ENCODE results near the gene ZNF827.

The ZNF827 gene

DNA sequence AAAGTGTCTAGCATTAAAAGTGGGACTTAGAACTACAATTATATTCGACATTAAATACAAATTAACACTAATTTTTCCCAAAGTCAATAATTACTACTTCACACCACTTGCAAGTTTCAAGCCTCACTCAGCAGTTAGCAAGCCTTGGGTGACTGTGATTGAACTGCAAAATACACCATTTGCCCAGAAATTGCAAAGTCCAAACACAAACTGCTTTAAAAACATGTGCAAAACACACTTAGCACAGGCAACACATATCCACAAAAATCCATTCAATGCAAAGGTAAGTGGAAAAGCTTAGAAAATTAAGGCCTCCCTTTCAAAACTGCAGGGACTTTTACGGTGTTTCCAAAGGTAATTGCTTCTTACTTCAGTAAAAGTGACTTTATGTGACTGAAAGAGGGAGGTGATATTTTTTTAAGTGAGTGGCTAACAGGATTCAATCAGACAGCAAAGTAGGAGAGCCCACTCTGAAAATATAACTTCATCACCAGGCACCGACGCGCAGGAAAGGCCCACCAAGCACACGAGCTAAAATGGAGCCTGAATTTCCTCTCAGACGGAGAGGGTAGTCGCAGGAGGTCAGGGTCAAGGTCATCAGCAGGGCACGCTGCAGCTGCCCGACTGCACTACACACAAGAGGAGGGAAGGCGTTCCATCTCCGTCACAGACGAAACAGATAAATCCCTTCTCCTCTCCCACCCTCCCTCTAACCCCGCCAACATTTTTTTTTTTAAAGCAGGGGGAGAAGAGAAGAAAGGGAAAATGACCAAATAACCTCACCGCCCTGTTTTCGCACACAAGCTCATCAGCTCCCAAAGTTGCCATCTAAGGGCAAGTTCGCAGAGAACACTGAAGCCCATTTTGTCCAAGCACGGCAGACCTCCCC is 3.1 kb downstream of the ZNF827 start:
- no peak for DNase-seq (ENCODE audit: low read depth in 2 of 2)

DNA sequence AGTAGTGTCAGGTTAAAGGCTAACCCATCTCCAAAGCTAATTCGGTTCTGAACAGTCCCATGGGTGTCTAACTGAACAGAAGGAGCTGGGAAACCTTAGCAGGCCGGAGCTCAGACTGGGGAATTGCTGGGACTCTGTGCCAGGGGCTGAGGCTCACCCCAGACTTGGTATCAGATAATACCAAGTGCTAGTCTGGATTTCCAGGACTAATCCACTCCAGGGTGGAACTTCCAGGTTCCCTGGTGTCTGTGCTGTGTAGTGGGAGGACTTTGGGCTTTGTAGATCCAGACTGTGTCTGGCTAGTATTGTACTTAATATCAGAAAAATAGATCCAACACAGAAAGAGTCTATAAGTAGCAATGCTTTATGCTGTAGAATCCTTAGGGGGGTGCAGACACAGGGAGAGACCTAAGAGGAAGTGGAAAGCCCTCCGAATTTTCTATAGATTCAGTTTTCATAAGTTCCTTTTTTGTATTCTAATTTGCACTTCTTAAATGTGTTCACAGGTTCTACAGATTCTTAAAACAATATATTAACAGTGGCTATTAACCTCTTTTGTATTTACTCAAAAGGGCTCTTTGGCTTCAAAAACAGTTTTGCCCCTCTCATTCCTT is 4.1 kb downstream of the ZNF827 start:
- DNase-seq (ENCODE audit: low read depth in 2 of 2): no peak

DNA sequence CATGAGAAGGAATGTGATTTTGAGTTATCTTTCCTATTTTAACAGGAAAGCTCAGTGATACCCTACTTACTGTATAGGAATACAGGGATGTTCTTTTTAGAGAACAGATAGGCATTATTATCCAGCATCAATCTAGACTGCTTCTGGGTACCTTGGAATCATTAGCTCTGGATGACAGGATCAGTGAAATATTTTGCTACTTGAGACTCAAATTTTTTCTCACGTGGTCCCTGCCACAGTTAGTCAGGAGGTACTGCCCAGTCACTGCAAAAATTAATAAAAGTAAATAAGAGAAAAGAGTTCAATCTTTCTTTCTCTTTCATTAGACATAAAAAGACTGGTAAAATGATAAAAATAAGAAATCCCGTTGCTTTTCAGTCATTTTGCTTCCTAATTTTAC is 5.5 kb downstream of the ZNF827 start:
- DNase-seq (ENCODE audit: low read depth in 2 of 2): no peak

DNA sequence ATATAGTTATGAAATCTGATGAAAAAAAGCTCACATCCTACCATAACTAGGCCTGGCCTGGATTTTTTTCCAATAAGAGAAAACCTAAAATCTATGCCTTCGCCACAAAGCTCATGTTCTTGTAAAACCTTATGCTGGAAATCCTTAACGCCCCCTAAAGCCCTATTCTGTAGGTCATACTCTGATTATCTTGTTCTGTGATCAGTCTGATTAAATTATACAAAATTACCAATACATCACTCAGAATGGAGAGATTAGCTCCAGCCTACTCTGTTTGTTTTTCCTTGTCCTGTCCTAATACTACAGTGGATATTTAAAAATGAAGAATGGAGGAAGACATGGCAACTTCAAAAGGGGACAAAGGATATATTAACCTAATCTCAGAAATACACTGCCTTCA is 7.2 kb downstream of the ZNF827 start:
- DNase-seq (ENCODE audit: low read depth in 2 of 2): no peak

DNA sequence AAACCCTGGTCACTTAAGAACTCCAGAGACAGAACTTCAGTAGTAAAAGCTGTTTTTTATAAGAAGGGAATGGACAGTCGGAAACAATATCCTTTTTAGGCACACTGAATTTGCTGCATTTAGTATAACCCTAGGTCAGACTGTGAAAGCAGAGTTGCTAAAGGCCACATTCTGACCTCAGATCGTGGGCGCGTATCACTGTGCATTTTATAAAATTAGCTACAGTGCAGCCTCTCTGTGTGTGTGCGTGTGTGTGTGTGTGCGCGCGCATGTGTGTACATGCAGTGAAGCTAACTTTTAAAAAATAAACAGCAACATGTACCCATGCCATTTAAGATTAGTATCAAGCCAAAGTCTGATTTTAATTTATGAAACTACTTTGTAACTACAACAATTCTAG is 8.0 kb downstream of the ZNF827 start:
- no peak for DNase-seq (ENCODE audit: low read depth in 2 of 2)

DNA sequence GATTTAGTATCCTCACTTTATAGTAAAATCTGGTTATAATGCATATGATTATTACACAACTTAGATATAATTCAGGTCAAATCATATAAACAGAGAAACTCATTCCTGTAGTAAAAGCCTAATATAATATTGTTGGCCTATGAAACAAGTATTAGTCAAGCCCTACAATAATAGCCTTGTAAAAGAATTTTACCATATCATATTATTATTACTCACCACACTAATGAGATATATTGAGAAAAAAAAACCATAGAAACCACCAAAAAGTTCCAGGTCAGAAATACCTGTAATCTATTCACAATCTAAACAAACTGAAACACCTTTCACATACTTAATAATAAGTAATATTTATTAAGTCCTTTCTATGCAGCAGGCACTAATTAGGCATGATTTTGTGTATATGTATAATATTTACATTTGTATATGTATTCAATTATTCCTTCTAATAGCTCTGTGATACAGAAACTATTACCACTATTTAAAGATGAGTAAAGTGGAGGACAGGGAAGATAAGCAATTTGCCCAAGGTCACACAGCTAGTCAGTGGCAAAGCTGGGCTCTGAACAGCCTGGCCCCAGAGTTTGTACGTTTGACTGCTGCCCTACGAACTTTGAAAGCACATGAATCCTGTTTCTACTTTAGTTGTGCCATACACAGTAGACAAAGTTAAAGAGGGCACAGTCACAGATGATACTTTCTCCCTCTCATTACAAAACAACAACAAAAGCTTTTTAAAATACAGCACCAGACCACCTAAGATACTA is 9.0 kb downstream of the ZNF827 start:
- DNase-seq (ENCODE audit: low read depth in 2 of 2): no peak

DNA sequence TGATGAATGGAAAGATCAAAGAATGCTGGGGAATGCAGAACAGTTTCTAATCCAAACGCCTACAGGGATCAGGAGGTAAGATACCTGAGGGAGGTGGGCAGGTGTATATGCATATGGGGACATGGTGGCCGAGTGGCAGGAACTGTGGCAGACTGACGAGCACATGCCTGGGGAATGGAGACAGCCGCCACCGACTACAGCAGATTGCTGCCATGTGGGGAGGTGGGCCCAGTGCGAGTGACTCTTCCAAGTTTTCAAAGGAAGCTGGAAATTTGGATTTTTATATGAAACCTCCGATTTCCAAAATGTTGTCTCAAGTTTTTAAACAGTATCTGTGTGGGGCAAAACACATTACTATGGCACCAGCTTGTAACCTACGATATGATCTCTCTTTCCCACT is 9.9 kb downstream of the ZNF827 start:
- no peak for DNase-seq (ENCODE audit: low read depth in 2 of 2)

DNA sequence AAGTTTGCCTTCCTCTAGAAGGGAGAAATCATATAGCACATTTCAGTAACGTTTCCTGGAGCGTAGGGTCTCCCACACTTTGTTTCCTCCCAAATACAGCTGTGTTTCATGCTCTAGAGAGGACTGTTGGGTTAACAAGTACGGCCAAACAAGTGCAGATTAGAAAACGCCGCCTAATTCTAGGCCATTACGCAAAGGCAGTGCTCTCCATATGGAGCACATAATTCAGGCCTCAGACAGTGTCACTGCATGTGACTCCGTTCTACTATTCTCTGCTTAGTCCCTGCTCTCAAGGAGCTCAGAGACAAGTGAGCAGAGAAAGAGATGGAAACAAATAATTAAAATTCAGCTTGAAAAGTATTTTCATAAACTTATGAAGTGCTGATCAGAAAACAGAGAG is 11.6 kb downstream of the ZNF827 start:
- no peak for DNase-seq (ENCODE audit: low read depth in 2 of 2)

DNA sequence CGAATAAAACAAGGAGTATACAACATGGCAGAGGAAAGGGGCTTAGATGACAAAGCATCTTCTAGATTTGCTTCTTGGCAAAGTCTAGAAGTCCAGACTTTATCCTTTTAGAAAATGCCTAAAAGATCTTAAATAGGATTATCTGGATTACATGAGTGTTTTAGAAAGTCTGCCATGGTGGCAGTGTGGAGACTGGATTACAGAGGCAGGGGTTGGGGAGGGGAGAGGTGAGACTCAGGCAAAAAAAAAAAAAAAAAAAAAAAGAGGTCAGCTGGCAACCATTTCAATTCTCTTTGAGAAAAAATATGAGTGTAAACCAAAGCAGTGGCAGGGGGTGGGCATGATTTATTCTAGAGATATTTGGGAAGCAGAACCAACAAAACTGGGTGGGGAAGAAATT is 17.4 kb downstream of the ZNF827 start:
- no peak for DNase-seq (ENCODE audit: low read depth in 2 of 2)

DNA sequence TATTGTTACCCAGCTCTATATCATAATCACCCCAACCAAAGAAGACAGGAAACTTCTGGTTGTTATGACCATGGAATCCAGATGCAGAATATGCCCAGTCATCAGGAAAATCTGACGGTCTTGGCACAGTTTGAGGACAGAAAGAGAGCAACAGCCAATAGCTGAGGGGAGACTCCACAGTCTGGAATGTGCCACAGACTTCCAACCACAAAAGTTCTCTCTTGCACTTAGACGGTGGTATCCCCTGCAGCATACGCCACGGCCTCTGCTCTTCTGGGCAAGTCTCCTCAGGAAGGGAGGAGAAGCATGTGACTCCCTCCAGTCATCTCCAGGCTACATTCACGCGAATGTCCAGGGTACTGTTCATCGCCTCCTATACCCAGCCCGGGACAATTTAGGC is 18.4 kb downstream of the ZNF827 start:
- no peak for DNase-seq (ENCODE audit: low read depth in 2 of 2)

DNA sequence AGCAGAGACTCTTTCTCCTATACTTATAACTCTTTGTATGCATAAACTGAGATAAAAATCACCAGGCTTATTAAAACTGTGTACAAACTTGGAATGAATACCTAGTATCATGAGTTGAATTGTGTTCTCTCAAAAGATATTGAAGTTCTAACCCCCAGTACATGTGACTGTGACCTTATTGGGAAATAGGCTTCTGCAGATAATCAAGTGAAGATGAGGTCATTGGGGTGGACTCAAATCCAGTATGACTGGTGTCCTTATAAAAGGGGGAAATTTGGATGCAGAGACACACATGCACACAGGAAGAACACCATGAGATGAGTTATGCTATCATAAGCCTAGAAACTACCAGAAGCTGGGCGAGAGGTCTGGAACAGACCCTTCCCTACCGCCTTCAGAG is 26.2 kb downstream of the ZNF827 start:
- DNase-seq (ENCODE audit: low read depth in 2 of 2): no peak

DNA sequence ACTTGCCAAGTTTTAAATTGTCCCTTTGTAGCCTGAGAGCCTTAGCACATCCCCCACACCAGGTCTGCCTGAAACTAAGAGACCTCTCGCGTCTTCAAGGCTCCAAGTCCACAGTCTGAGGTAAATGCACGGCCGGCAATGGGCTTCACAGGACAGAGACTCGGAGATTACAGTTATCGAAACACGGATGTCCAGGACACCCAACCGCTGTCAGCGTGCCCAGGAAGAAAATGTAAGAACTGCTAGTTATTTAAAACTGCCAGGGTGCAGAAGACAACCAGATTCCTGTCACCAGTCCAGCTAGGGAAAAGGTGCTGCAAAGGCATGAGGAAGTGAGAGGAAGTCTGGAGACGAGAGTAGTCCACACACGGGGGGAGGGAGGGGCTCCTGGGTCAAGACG is 28.9 kb downstream of the ZNF827 start:
- no peak for DNase-seq (ENCODE audit: low read depth in 2 of 2)

DNA sequence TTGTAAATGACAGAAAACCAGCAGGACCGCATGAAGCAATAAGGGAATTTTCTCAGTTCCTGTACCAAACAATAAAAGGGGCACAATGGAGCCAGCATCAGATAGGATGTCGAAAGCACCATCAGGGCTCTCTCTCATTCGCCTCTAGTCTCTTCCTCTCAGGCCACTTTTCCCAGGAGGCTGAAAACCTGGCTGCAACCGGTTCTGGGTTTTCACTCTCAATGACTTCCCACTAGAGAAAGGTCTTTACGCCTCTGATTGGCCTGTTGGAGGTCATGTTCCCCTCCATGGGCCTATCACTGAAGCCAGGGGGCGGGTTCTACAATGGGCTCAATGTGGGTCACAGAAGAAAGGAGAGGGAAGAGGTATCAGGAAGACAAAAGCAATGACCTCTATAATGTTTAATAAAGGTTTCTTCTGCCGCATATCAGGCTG is 29.3 kb downstream of the ZNF827 start:
- no peak for DNase-seq (ENCODE audit: low read depth in 2 of 2)

DNA sequence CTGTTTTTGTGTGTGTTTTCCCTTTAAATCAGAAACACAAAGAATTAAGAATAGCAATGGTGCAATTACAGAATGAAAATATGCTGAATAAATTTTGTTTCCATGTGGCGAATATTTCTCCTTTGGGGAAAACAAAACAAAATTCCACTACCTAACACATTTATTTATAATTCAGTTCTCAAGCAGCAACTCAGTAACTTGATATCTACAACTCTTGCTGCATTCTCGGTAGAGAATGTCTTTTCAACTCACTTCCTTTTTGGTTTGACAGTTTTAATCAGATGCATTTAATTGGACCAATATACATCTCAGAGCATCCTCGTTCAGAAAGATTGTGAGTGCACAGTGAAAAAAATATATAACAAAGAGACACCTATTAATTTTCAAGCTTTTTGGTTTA is 30.8 kb downstream of the ZNF827 start:
- DNase-seq (ENCODE audit: low read depth in 2 of 2): no peak

DNA sequence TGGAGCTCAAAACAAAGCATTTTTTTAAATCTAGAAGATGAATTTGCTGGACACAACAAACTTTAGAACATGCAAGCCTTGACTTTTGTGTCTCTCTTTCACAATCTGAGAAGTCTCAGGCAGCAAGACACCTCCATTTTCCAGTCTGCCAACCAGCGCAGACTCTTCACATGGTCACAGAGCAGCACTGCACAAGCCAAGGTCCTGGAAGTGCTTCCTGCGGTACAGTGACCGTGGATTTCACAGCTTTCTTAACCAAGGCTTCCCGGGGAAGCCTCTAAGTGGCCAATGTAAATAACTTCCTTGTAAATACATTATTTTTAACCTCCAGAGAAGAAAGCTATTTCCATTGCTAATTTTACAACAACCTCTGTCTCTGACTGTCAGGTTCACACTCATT is 31.2 kb downstream of the ZNF827 start:
- no peak for DNase-seq (ENCODE audit: low read depth in 2 of 2)

DNA sequence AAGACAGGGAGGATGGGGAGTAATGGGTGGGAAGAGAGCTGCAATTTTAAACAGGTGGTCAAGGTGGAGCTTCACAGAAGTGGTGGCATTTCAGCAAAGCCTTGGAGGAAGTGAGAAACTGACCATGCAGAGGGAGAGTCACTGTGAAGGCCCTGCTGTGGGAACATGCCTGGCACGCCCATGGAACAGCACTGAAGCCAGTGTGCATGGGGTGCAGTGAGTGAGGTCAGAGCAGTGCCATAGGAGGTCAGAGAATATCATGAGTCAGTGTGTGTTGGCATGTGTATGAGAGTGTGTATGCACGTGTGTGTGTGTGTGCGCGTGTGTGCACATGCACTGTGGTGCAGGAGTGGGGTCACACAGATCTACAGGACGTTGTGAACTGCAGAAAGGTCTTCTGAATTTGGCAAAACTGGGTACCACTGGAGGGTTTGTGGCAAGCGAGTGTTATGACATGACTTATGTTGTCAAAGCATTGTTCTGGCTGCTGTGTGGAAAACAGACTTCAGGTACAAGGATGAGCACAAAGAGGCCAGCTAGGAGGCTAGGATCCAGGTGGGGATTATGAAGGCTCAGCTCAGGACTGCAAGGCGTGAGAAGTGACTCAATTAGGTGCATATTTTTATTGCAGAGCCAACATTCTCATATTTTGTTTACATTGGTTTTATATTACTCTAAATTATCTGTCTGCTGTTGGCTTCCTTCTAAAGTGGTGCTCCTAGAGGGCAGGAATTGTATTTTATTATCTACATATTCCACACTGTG is 34.0 kb downstream of the ZNF827 start:
- no peak for DNase-seq (ENCODE audit: low read depth in 2 of 2)

DNA sequence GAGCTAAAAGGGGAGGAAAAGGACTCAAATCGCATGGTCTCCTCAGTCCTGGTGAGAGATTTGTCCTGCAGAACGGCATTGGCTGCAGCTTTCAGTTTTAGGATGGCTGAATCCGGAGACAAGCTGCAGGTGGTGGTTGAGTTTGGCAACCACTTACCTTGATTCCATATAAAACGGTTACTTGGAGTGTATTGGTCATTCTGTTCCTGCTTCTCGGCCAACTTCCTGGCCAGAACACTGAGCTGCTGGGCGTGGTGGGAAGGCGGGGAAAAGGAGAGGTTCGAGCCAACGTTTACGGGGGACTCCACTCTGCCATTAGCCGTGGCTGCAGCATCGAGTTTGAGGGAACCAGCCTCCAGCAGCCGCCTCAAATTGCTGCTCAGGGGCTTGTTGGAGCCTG is 36.1 kb downstream of the ZNF827 start:
- no peak for DNase-seq (ENCODE audit: low read depth in 2 of 2)

DNA sequence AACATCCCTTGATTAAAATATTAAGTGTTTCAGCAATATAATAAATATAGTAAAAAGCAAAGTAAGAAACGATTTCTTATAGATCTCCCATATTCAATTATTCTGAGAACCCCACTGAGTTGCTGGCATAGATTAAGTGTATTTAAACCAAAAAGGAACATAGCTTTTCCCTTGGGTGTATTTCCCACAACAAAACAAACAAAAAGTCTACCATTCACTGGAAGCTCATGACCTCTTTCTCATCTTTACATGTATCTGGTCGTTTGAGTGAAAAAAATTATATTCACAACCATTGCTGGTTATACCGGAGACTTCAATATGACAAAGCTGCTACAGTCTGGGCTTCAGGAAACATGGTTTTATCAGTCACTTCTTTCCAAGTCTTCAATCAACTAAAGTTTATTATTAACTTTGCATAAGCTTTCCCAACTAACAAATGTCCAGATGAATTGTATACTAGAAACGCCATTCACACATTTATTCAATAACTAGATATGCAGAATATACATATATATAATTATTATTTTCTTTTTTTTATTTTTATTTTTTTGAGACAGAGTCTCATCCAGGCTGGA is 38.6 kb downstream of the ZNF827 start:
- no peak for DNase-seq (ENCODE audit: low read depth in 2 of 2)

DNA sequence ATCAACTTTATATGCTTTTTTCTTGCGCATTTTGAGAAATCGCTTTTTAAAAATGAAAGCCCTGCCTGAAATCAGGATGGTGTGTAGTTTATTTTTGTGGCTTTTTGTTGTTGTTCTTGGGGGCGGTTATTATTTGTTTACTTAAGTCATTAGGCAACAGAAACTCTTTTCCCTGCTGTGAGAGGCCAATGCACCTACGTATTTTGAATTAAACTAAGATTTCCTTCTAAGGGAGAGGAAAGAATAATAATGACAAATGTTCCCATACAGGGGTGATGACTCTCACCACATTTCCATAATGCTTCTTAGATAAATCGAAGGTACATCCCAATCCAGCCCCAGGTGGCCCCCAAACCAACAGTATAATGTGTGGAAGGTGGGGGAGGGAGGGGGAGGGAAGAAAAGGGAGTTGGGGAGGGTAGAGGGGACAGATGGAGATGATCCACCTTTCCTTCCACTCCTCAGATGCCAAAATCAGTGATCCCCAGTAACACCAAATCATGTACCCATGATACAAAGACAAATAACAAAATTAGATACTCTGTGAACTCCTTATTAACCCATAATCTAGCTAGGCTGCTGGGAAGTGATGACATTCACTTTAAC is 39.6 kb downstream of the ZNF827 start:
- no peak for DNase-seq (ENCODE audit: low read depth in 2 of 2)

DNA sequence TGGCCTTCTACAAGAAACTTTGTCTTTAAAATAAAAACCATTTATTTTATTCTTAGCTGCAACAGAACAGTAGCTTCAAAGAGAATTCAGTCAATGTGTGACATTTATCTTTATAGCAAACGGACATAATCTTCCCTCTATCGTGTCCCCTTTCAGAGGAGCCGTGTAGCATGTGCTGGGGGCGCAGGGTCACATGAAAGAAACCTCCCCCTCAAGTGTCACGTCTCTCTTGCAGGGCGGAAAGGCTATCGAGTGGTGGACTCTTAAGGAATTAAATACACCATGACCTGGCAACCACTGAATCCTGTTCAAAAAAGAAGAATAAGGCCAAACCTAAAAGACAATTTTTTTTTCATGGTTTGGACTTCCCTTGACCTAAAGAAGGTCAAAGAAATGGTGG is 40.2 kb downstream of the ZNF827 start:
- no peak for DNase-seq (ENCODE audit: low read depth in 2 of 2)

DNA sequence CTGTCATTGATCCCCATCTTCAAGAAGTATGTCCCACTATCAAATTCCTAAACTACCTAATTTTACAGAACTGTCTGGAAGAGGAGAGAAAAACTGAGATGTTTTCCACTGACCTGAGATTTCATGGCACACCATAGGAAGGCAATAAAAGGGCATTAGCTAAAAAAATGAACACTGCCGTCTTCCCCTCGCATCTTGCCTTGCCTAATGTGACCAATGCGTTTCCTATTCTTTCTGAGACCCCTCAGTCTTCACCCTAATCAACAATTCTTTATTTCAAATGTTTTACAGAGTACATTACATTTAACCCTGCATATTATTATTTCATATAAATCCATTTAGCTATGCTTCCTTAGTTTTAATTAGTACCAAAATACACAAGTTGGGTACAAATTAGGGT is 43.6 kb downstream of the ZNF827 start:
- no peak for DNase-seq (ENCODE audit: low read depth in 2 of 2)
